Dedifferentiated amniotic fluid mesenchymal stem cell (primary cell): ENCODE measurements around the gene VEZF1.
A peak's percentile ranks its signal among the peaks of the same experiment; 100 is the strongest.
"Not testable (repeated sequence)": the region's sequence is repeated elsewhere in the genome, so short reads cannot be mapped to it uniquely, and the experiment has no call there.

Experiments used
- DNase-seq: peaks from one replicate; pipeline ENCODE4 v3.0.0-alpha.2; 2016; ENCODE audit errors: extremely low spot score

VEZF1 gene

GRCh38 chr17:57974053-57974824 lies 13.8 kb downstream of the VEZF1 start:
- DNase-seq = not testable (repeated sequence)

- no peak for DNase-seq
Measured at GRCh38 chr17:57972151-57972550, 15.9 kb downstream of the VEZF1 start.

GRCh38 chr17:57971572-57971971 lies 16.5 kb downstream of the VEZF1 start:
- no peak for DNase-seq

- no peak for DNase-seq
Measured at GRCh38 chr17:57970710-57971109, 17.3 kb downstream of the VEZF1 start.

- no peak for DNase-seq
Measured at GRCh38 chr17:57968456-57968855, 19.6 kb downstream of the VEZF1 start.

GRCh38 chr17:57966875-57967274 lies 21.2 kb downstream of the VEZF1 start:
- no peak for DNase-seq

GRCh38 chr17:57966246-57966645 lies 21.8 kb downstream of the VEZF1 start:
- DNase-seq = no peak

- no peak for DNase-seq
Measured at GRCh38 chr17:57965521-57966160, 22.4 kb downstream of the VEZF1 start.

GRCh38 chr17:57963149-57963511 lies 24.9 kb downstream of the VEZF1 start:
- DNase-seq = no peak

GRCh38 chr17:57962279-57963148 lies 25.5 kb downstream of the VEZF1 start:
- no peak for DNase-seq

- DNase-seq = no peak
Measured at GRCh38 chr17:57959929-57960328, 28.1 kb downstream of the VEZF1 start.

GRCh38 chr17:57958391-57958790 lies 29.7 kb downstream of the VEZF1 start:
- DNase-seq = not testable (repeated sequence)

- no peak for DNase-seq
Measured at GRCh38 chr17:57957886-57958285, 30.2 kb downstream of the VEZF1 start.

GRCh38 chr17:57957120-57957850 lies 30.8 kb downstream of the VEZF1 start:
- DNase-seq = no peak

- DNase-seq = no peak
Measured at GRCh38 chr17:57956291-57957119, 31.5 kb downstream of the VEZF1 start.

- peak; percentile 36 for DNase-seq
Measured at GRCh38 chr17:57955183-57955931, 32.7 kb downstream of the VEZF1 start, which contains the start of gene CUEDC1. Gene CUEDC1 (minus strand): TSS chr17:57955412. CDS start chr17:57885564, 69,848 bp downstream.

- peak; percentile 49 for DNase-seq
Measured at GRCh38 chr17:57954397-57955182, 33.5 kb downstream of the VEZF1 start.

GRCh38 chr17:57953705-57954396 lies 34.2 kb downstream of the VEZF1 start:
- DNase-seq = no peak

- no peak for DNase-seq
Measured at GRCh38 chr17:57953219-57953618, 34.8 kb downstream of the VEZF1 start.
